Kasumi-1 (cell line): Measurements from ENCODE around the gene SGCA.
A peak's percentile ranks its signal among the peaks of the same experiment; 100 is the strongest.

Experiments used
- DNase-seq, 2 experiments: peaks; one replicate each; lab custom pipeline; 2025; lab: John Stamatoyannopoulos, UW

The SGCA gene

GRCh38 chr17:50167371-50167770 lies 1.6 kb downstream of the SGCA start:
- no peak for DNase-seq

DNA sequence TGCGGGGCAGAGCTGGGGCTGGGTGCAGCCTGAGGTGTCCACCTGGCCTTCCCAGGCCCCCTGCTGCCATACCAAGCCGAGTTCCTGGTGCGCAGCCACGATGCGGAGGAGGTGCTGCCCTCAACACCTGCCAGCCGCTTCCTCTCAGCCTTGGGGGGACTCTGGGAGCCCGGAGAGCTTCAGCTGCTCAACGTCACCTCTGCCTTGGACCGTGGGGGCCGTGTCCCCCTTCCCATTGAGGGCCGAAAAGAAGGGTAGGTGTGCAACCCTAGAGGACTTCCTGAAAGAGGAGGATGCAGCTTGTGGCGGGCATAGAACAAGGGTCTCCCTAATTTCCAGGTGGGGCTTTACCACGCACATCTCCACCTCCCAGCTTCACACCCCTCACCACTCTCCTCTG lies 2.5 kb downstream of the SGCA start:
- no peak for DNase-seq

GRCh38 chr17:50169121-50169764 lies 3.4 kb downstream of the SGCA start:
- DNase-seq = peak; percentile 92 to 96

- no peak for DNase-seq
These were observed 4.2 kb downstream of the SGCA start for GRCh38 chr17:50169881-50170459.

DNA sequence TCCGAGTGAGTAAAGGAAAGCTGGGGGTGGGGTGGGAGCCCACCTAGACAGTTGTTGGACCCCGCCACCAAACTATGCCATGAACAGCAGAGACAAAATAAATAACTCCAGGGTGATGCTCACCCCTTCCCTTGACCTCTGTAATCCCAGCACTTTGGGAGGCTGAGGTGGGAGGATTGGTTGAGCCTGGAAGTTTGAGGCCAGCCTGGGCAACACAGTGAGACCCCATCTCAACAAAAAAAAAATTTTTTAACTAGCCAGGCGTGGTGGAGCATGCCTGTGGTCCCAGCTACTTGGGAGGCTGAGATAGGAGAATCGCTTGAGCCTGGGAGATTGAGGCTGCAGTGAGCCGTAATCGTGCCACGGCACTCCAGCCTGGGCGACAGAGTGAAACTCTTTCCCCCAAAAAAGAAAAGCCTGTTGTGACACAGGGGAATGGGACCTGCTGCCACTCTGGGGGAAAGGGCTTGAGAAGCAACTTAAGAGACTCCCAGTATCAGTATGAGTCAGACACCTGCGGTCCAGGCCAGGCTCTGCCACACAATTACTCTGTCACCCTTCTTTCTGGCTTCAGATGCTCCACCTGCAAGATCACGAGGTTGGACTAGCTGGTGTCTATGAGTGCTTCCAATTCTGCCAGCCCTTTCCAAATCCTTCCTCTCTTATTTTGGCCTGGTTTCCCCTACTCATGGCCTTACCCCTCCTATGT lies 5.0 kb downstream of the SGCA start:
- DNase-seq = no peak

- DNase-seq = no peak
These were observed 5.7 kb downstream of the SGCA start for GRCh38 chr17:50171371-50172071.

GRCh38 chr17:50172130-50172529 lies 6.3 kb downstream of the SGCA start:
- no peak for DNase-seq

DNA sequence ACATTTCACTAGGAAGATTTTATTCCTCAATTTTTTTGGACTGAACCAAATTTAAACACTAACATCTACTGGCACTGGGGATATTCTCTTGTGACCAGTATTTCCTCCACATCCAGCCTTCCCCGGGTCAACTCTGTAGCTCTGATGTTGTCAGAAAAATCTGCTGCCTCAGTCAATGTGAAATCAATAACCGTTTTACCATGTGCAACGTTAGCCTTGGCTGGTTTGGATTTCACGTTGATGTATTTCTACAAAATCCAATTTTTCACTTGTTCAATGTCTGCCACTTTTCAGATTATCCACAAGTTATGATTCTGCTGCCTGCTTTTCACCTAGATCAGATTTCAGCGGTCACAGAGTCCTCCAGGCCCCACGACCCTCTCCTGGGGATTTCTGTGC lies 7.1 kb downstream of the SGCA start:
- no peak for DNase-seq

- no peak for DNase-seq
These were observed 7.6 kb downstream of the SGCA start for GRCh38 chr17:50173335-50173941.

- DNase-seq = no peak
These were observed 8.6 kb downstream of the SGCA start for GRCh38 chr17:50174444-50174843.

DNA sequence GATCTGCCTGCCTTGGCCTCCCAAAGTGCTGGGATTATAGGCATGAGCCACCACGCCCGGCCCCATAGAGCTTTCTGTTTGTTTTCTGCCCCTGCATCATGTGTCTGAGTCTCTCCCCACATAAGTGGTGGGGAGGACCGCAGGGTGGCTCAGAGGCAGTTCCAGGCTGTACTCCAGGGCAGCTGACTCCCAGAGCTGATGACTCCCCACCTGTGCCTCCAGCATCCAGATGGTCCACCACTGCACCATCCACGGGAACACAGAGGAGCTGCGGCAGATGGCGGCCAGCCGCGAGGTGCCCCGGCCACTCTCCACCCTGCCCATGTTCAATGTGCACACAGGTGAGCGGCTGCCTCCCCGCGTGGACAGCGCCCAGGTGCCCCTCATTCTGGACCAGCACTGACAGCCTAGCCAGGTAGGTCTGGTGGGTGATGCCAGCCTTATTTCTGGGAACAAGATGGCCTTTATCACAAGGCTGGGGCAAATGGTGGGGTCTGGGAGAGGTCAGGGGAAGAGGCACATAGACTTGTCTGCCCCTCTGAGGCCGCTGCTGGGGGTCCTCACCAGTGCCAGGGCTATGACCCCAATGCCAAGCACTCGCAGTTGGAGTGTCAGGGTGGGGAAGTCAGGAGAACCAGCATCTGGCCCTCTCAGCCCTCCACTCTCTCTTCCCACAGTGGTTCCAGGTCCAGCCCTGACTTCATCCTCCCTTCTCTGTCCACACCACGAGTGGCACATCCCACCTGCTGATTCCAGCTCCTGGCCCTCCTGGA lies 9.4 kb downstream of the SGCA start:
- no peak for DNase-seq

DNA sequence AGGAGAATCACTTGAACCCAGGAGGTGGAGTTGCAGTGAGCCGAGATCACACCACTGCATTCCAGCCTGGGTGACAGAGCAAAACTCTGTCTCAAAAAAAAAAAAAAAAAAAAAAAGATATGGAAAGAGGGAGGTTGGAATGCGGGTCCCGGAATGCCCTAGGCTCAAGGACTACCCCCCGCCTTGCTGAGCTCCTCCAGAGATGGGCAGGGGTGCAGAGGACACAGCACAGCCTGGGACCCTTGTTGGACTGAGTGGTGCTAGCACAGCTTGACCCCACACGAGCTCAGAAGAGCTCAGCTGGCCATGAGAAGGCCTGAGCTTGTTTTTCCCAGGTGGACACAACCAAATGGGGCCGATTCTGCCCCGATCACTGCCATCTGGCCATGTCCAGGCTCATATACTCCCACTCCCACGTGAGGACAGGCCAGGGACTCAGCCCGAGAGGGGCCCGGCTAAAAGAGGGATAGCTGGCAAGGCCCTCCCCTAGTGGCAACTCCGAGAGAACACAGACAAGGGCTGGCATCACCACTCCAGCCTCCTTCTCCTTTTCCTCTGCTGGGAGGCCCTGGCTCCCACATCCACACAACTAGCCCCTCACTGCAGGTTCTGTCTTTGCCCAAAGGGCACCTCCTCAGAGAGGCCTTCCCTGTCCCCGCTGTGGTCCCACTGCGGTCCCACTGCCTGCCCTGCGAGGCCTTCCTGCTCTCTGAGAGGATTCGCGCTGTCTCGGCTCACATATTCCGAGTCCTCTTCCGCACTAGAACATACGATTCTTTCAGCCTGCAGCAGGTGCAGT lies 11.0 kb downstream of the SGCA start:
- DNase-seq = peak in 1 of 2 experiments; percentile 17

DNA sequence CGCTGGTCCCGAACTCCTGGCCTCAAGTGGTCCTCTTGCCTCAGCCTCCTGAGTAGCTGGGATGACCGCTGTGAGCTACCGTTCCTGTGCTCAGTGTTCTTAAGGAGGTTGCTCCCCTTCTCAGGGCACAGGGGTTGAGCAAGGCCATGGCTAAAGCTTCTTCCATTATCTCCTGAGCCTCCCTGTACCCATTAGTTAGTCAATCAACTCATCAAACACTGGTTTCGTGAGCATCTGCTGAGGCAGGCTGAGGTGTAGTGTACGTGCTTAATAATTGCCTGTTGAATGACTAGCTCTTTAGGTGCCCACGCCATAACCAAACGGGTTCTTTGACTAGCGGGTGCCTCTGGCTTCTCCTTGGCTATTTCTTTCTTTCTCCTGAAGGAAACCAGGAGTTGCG lies 11.7 kb downstream of the SGCA start:
- no peak for DNase-seq

DNA sequence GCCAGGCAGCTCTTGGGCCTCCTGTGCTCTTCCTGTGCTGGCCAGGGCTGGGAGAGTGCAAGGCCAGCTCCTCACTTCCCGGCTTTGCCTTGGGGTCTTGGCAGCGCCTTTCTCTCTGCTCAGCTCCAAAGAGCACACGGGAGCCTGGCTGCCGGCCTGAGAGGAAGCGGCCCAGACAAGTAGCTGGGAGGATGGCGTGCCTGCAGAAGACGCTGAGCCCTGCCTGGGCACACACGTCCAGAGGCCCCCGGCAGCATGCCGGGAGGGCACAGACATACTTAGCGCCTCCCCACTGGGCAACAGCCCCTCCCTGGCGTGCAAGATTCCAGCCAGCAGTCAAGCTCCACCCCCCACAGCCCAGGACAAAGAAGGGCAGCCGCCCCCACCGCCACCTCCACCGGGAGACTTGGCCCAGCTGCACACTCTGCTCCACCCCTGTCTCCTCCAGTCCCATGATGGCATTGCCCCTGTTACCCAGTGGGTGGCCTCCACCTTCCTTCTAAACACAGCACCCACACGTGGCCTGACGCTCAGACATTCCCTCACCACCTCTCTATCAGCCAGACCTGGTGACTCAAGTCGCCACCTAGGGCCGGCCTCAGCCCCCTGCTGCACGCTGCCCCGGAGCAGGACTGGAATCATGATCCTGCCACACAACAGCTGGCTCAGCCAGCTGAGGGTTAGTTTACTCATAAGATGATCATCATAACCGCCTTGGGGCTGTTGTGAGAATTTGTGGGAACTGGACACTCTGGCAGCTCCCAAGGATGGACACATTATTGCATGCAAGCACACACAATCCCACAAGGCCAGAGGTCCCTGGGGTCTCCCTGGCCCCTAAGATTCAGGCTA lies 12.4 kb downstream of the SGCA start:
- DNase-seq = peak; percentile 42 to 51

- no peak for DNase-seq
These were observed 14.3 kb downstream of the SGCA start for GRCh38 chr17:50180111-50180510.

DNA sequence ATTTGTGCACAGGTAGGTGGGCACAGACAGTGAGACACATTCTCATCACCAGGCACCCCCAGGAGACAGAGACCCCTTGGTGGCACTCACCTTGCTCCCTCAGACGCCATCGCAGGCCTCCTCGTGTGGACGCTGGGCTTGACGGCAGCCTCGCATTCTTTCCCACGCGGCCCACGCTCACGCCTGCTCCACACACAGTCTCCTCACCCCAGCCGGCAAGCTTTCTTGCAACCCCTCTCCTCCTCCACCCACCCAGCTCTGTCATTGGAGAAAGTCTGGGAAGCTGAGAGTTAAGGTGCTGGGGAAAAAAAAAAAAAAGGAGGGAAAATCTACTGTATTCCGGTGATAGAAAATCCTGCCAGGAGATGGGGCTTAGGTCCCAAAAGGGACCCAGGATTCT lies 14.8 kb downstream of the SGCA start:
- no peak for DNase-seq

DNA sequence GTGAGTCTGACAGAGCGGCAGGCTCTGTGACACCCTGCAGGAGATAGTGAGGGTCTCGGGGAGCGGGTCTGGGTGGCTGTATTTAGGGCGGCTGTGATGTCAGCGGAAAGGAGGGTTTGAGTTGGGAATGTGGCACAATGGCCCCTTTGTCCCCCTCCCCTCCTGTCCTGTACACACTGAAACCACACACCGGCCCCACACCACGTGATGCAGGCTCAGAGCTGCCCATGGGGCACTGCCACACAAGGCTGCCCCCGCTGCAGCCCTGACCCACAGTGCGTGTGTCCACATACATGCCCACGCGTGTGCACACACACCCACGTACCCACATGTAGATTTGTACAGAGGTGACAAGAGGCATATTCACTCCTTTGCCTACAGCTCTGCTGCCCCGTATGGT lies 15.3 kb downstream of the SGCA start:
- DNase-seq = no peak

DNA sequence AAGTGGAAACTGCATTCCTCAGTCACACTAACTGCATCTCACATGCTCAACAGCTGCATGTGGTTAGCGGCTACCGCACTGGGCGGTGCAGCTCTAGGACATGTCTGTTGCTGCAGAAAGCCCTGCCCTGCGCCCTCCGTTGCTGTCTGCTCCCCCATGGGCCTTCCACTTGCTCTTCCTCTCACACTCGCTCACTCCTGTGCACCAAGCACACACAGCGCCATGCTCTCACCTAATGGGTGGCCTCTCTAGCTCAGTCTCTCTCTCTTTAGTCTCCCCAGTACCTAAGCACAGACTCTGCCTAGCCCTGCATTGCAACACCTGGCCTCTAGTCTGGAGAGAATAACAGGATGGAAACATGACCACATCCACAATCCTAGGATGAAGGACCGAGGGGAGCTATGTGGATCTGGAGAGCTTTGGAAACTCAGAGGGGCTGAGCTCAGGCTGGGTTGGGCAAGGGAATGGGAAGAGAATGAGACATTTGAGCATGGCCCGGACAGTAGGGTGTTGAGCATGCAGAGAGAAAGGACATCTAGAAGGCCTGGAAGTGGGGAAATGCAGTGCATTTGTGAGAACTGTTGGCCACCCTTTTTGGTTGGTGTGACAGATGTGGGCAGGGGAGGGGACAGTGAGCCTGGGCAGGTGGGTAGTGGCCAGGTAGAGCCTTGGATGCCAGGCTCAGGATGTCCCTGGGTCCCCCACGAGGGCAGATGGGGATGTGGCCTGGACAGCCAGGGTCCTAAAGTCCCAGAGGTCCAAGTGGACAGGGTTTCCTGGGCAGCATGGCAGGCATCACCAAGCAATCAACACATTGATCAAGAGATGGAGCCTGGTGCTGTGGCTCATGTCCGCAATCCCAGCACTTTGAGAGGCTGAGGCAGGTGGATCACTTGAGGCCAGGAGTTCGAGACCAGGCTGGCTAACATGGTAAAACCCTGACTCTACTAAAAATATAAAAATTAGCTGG lies 16.1 kb downstream of the SGCA start:
- no peak for DNase-seq
